GM21619 (cell line): ENCODE measurements around the gene SIPA1.
"Not testable (repeated sequence)": the region's sequence is repeated elsewhere in the genome, so short reads cannot be mapped to it uniquely, and the experiment has no call there.

ENCODE experiments used
- ATAC-seq: cut with Tn5 transposase; IDR thresholded peaks from one replicate; pipeline ENCODE4 v1.9.1; 2021; ENCODE audit not compliant: unreplicated experiment

SIPA1 gene

GRCh38 chr11:65623177-65623576 lies 14.7 kb upstream of the SIPA1 start:
- no peak for ATAC-seq

DNA sequence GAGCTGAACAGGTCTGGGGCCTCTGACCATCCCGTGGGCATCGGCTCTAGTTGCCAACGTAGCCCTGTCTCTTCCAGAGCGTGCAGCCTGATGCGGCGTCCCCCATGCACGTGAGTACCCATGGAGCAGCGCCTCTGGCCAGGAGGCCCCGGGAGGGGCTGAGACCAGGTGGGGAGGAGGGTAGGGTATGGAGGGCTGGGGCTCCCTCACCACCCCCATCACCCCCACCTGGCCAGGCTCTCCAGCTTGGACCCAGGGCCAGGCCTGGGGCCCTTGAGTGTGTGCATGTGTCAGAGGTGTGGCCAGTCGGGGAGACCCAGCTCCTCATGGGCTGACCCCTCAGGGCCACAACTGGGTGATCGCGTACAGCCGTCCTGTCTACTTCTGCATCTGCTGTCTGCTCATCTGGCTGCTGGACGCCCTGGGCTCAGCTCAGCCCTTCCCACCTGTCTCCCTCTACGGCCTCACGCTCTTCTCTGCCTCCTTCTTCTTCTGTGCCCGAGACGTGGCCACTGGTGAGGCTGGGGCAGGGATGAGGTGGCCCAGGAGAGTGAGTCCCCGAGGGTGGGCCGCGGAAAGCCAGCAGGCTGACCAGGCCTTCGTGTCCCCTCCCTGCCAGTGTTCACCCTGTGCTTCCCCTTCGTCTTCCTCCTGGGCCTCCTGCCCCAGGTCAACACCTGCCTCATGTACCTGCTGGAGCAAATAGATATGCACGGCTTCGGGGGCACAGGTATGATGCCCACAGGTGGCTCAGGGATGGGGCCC lies 13.9 kb upstream of the SIPA1 start:
- no peak for ATAC-seq

- ATAC-seq, result no peak
These were observed 12.8 kb upstream of the SIPA1 start for GRCh38 chr11:65624931-65625627.

GRCh38 chr11:65625628-65626342 lies 12.1 kb upstream of the SIPA1 start:
- ATAC-seq, result peak; percentile 47

DNA sequence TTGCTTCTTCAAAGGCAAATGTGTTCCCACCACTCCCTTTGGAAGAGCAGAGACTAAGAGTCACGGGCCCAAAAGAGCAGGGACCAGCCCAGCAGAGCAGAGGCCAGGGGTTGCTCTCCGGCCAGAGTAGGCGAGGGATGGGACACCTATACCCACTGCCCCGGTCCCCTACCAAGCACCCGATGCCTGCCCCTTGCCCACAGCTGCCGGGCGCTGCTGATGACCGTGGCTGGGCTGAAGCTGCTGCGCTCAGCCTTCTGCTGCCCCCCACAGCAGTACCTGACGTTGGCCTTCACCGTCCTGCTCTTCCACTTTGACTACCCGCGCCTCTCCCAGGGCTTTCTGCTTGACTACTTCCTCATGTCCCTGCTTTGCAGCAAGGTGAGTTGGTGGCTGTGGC lies 10.7 kb upstream of the SIPA1 start:
- ATAC-seq, result no peak

- ATAC-seq, result no peak
These were observed 8.3 kb upstream of the SIPA1 start for GRCh38 chr11:65629579-65629978.

GRCh38 chr11:65630215-65630614 lies 7.7 kb upstream of the SIPA1 start:
- ATAC-seq, result no peak

DNA sequence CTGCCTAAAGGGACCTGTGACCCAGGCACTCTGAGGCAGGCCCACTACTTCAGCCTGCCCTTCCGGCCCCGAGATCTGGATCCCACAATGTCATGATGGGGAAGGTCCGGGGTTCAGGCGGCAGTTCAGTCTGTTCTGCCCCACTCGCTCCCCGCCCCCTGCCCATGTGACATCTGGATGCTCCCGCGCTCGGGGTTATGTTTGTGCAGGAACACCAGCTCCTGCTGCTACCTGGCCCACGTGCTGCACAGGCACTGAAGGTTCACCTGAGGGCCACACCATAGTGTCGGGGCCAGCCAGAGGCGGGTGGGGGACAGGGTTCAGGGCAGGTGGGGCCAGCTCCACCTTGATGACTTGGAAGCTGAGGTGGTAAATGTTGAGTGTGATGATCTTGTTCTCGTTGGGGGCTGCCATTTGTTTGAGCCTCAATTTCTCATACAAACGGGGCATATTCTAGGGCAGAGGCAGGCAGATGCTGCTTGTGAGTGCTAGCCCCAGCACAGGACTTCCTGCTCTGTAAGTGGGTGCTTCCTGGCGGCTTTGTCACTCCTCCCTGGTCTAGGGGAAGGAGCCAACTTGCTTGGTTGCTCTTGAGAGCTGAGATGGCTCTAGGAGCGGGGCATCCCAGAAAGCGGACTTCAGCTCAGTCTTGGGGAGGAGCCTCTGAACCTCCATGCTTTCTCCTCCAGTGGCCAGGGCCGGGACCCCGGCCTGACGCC lies 4.4 kb upstream of the SIPA1 start:
- ATAC-seq, result no peak

- no peak for ATAC-seq
These were observed 3.8 kb upstream of the SIPA1 start for GRCh38 chr11:65634109-65634436.

GRCh38 chr11:65634440-65634839 lies 3.5 kb upstream of the SIPA1 start:
- no peak for ATAC-seq

DNA sequence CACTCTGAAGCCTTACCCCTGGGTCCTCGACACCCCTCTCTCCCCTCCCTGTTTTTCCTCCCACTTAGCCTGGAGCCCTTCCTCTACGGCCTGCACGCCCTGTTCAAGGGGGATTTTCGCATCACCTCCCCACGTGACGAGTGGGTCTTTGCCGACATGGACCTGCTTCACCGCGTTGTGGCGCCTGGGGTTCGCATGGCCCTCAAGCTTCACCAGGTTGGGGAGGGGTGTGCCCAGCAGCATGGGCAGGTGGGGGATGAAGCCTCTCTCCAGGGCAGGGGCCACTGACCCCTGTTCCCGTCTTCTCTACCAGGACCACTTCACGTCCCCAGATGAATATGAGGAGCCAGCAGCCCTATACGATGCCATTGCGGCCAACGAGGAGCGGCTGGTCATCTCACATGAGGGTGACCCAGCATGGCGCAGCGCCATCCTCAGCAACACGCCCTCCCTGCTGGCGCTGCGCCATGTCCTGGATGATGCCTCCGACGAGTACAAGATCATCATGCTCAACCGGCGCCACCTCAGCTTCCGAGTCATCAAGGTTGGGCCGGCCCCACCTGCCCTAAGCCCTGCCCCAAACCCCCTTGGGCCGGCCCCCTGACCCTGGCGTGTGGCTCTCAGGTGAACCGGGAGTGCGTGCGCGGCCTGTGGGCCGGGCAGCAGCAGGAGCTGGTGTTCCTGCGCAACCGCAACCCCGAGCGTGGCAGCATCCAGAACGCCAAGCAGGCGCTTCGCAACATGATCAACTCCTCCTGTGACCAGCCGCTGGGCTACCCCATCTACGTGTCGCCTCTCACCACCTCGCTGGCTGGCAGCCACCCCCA lies 2.8 kb upstream of the SIPA1 start:
- no peak for ATAC-seq

DNA sequence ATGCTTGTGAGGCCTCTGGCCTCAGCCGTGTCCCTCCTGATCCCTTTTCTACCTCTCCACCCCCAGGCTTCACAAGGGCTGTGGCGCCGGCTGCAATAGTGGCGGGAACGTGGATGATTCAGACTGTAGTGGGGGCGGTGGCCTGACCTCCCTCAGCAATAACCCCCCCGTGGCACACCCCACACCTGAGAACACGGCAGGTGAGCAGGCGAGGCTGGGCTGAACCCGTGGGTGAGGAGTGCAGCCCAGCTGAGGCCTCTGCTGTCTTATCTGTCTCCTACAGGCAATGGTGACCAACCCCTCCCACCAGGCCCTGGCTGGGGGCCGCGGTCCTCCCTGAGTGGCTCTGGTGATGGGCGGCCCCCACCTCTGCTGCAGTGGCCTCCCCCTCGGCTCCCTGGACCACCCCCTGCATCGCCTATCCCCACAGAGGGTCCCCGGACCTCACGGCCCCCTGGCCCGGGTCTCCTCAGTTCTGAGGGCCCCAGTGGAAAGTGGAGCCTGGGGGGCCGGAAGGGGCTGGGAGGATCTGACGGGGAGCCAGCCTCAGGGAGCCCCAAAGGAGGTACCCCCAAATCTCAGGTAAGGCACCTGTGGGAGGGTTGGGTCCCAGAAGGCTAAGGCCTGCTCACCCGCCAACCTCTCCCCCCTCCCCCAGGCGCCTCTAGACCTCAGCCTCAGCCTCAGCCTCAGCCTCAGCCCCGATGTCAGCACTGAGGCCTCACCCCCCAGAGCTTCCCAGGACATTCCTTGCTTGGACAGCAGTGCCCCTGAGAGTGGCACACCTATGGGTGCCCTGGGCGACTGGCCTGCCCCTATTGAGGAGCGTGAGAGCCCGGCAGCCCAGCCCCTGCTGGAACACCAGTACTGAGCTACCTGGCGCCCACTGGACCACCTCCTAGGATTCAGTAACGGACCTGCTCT lies 1.5 kb upstream of the SIPA1 start:
- no peak for ATAC-seq

- ATAC-seq, result no peak
These were observed 806 bp upstream of the SIPA1 start for GRCh38 chr11:65637032-65637557.

DNA sequence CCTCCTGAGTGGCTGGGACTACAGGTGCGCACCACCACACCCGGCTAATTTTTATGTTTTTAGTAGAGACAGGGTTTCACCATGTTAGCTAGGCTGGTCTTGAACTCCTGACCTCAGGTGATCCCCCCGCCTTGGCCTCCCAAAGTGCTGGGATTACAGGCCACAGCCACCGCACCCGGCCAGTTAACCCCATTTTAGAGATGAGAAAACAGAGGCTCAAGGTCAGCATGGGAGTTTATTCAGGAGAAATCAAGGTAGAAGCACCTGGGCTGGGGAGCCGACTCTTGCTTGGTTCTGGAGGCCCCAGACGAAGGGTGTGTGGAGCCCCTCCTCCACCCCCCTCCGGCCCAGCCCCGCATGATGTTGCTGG lies 1.3 kb downstream of the SIPA1 start:
- ATAC-seq, result not testable (repeated sequence)

DNA sequence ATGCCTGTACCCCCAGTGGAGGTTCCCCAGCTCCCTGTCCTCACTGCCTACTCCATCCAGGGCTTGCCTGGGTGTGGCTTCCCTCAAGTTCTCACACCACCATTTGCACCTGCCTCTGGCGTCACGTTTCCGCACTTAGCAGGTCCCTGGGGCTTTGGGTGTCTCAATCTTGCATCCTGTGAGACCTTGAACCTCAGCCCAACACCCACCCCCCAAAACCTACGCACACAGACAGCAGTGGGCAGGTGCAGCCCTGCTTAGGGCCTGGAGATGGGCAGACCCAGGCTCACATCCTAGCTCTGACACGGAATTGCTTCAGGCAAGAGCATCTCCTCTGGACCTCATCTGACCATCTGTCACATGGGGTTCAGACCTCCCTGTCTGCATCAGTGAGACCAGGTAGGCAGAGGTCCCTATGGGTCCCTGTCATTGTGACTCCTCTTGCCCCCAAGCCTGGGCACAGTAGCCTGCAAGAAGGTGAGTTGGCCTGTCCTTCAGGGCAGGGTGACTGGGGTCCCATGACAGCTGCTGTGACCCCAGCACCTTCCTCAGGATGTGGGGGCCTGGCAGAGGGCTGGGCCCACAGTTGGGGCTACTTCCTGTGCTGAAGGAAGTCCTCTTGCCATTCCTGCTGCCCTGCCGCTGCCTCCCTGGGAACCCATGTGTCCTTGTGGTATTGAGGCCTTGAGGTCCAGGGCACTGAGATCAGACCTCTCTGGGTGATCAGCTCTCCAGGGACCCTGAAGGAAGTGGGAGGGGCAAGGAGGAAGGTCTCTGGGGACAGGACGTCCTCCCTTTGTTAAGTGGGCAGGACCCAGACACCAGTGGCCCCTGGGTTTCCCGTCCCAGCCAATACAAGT lies 2.0 kb downstream of the SIPA1 start:
- peak; percentile 38 for ATAC-seq

- no peak for ATAC-seq
These were observed 2.8 kb downstream of the SIPA1 start for GRCh38 chr11:65640483-65641296.

- ATAC-seq, result no peak
These were observed 3.6 kb downstream of the SIPA1 start for GRCh38 chr11:65641297-65642013.
